Measurements from ENCODE around the gene TMEM179. TPM values are rescaled to one million over a fixed set of nuclear protein-coding genes. Genes with fewer than 3 reads are reported as not detected.

TMEM179 gene
- total and polyA plus RNA-seq, 8 donors = 1.1 to 35.3 (median 3.3) TPM

DNA sequence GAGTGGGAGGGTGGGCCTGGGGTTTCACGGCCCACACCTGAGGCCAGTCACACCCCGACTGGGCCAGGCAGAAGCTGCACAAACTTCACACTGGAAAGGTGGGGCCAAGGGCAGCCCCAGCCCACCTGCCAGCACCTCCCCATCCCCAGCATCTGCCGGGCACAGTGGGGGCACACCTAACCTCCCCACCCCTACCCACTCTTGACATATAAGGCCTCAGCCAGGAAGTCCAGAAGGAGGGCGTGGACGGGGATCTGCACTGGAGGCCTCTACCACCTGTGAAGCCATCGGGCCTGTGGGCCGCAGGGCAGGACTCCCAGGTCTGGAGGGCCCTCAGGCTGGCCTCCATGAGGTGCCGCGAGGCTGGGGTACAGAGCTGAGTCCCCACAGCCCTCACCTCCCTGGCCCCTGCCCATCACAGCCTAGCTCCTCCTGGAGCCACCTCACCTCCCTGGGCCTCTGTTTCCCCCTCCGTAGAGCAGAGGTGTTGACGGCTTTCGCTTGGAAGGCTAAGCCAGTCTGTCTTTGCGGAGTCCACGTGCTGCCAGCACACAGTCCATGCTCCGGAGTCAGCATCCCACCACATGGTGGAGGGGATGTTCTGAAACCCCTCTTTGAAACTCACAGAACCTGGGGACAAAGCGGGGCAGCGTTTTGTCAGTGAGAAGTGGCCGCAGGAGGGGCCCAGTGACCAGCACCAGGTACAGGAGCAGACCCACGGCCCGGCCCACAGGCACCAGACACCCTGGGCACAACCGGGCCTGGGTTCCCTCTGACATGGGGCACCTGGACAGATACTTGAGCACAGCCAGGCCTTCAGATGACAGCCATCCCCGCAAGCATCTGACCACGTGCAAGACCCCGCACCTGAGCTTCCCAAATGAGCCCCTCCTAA is 46.7 kb upstream of the TMEM179 start:
- FAIRE-seq (no peak), ATAC-seq (peak in 2 of 4 donors; percentile 9 to 39), DNase-seq (peak in 1 of 6 donors; percentile 78)
- no peaks in the 10 kb centered on the region for H3K27me3 ChIP-seq
- 87 to 90% methylated on average over 24 of the region's 24 CpGs for WGBS, 2 donors
- H3K4me1 ChIP-seq = no peaks in the 10 kb centered on the region
- TF ChIP-seq, protein P1, sequence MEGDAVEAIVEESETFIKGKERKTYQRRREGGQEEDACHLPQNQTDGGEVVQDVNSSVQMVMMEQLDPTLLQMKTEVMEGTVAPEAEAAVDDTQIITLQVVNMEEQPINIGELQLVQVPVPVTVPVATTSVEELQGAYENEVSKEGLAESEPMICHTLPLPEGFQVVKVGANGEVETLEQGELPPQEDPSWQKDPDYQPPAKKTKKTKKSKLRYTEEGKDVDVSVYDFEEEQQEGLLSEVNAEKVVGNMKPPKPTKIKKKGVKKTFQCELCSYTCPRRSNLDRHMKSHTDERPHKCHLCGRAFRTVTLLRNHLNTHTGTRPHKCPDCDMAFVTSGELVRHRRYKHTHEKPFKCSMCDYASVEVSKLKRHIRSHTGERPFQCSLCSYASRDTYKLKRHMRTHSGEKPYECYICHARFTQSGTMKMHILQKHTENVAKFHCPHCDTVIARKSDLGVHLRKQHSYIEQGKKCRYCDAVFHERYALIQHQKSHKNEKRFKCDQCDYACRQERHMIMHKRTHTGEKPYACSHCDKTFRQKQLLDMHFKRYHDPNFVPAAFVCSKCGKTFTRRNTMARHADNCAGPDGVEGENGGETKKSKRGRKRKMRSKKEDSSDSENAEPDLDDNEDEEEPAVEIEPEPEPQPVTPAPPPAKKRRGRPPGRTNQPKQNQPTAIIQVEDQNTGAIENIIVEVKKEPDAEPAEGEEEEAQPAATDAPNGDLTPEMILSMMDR (IDR thresholded peaks at IDR 0.05) = no peak
- no peaks in the 10 kb centered on the region for H3K9me3 ChIP-seq
- intact Hi-C loops (cut with DNase I) = loop anchor here (5.0 to 10.0 kb wide), 2 partner anchors 54 to 56 kb away; no protein-coding TSS in a partner anchor
- H3K27ac ChIP-seq = no peak overlapping the region
- no peaks in the 10 kb centered on the region for H3K36me3 ChIP-seq
- no peak overlapping the region for H3K4me3 ChIP-seq

GRCh38 chr14:104650057-104650980 is 45.7 kb upstream of the TMEM179 start:
- ATAC-seq = peak; percentile 75 to 96 (median 92)
- Histone ChIP-seq H3K4me1 (no peaks in the 10 kb centered on the region), H3K27ac (no peak overlapping the region), H3K27me3 (no peaks in the 10 kb centered on the region), H3K36me3 (no peaks in the 10 kb centered on the region), H3K4me3 (peak overlapping the region in 2 of 4 donors; percentile 30 to 41), H3K9me3 (no peaks in the 10 kb centered on the region)
- DNase-seq = peak; percentile 39 to 87 (median 68)
- intact Hi-C loops (cut with DNase I) = loop anchor here (5.0 to 10.0 kb wide), 2 partner anchors 54 to 57 kb away; no protein-coding TSS in a partner anchor
- WGBS, 2 donors = 7 to 8% methylated on average over 34 to 55 of the region's 56 CpGs
- no peak for FAIRE-seq
- TF ChIP-seq, protein P1 (IDR thresholded peaks at IDR 0.05) = peak; percentile 83 to 98 (median 94)

DNA sequence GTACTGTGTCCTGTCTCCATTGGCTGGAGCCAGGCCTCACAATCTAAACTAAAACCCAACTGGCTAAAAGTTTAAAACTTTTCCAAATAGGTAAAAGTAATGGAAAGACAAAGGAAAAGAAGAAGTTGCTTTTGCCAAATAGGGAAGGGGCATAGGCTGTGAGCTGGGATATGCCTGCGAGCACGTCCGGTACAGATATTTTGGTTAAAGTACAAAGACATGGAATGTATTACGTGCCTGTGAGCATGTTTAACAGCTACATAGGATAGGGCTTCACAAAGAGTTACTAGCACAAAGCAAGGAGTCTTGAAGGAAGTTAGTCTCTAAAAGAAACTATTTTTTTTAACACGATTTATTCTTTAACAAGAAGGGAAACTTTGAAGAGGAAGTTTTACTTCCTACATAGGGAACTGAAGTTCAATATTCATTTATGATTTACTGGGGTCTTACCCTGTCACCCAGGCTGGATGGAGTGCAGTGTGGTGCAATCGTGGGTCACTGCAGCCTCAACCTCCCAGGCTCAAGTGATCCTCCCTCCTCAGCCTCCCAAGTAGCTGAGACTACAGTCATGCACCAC is 43.0 kb upstream of the TMEM179 start:
- Histone ChIP-seq H3K27me3 (no peaks in the 10 kb centered on the region), H3K36me3 (no peaks in the 10 kb centered on the region), H3K4me3 (no peak overlapping the region), H3K4me1 (no peaks in the 10 kb centered on the region), H3K9me3 (no peaks in the 10 kb centered on the region), H3K27ac (no peak overlapping the region)
- TF ChIP-seq, protein P1 (IDR thresholded peaks at IDR 0.05) = no peak
- DNase-seq (no peak), FAIRE-seq (no peak), ATAC-seq (no peak)
- intact Hi-C loops (cut with DNase I) = loop anchor here in 1 of 3 donors (10.0 kb wide), 1 partner anchor 503 kb away; no protein-coding TSS in a partner anchor
- WGBS, 2 donors = 66 to 75% methylated on average over 6 of the region's 6 CpGs

DNA sequence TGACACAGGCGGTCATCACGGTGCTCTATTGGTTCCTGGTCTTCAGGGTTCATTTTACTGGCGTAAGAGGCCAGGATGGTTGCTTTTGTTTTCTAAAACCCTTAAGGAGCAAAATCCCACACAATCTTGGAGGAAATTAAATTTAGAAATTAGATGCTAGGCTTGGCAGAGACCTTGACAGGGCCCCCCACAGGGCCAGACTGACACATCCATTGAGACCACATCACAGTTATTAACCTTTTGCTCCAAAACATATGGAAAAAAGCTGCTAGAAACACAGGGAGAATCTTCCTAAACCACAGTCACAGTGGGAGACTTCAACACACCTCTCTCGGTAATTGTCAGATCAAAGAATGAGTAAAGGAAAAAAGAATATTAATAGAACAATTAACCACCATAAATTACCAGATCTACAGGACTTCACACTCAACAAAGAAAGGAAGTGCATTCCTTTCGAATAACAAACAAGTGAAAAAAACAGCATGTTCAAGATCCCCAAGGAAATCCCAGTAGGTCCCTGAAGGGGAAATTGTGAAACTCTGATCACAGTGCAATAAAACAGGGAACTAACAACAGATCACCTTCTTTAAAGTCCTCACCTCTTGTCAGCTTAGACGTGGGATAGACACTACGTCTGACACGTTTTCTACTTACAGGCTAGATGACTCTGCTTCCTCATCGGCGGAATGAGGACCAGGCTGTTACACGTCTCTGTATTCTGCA is 40.2 kb upstream of the TMEM179 start:
- Histone ChIP-seq H3K9me3 (no peaks in the 10 kb centered on the region), H3K27me3 (no peaks in the 10 kb centered on the region), H3K36me3 (no peaks in the 10 kb centered on the region), H3K4me1 (no peaks in the 10 kb centered on the region), H3K27ac (no peak overlapping the region), H3K4me3 (no peak overlapping the region)
- intact Hi-C loops (cut with DNase I) = loop anchor here in 1 of 3 donors (10.0 kb wide), 1 partner anchor 500 kb away; no protein-coding TSS in a partner anchor
- FAIRE-seq (no peak), DNase-seq (no peak), ATAC-seq (no peak)
- 62 to 74% methylated on average over 11 of the region's 11 CpGs for WGBS, 2 donors
- TF ChIP-seq, protein P1 (IDR thresholded peaks at IDR 0.05) = no peak

All from pancreas (tissue), 10 donors.